IPS DF 19.7 (cell line): ENCODE data around the gene PSMG2.

Experiments used
- DNase-seq: peaks from one replicate; pipeline ENCODE4 v3.0.0-alpha.2; 2013; ENCODE audit warnings: low read depth, low spot score

Gene PSMG2, protein sequence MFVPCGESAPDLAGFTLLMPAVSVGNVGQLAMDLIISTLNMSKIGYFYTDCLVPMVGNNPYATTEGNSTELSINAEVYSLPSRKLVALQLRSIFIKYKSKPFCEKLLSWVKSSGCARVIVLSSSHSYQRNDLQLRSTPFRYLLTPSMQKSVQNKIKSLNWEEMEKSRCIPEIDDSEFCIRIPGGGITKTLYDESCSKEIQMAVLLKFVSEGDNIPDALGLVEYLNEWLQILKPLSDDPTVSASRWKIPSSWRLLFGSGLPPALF

DNA sequence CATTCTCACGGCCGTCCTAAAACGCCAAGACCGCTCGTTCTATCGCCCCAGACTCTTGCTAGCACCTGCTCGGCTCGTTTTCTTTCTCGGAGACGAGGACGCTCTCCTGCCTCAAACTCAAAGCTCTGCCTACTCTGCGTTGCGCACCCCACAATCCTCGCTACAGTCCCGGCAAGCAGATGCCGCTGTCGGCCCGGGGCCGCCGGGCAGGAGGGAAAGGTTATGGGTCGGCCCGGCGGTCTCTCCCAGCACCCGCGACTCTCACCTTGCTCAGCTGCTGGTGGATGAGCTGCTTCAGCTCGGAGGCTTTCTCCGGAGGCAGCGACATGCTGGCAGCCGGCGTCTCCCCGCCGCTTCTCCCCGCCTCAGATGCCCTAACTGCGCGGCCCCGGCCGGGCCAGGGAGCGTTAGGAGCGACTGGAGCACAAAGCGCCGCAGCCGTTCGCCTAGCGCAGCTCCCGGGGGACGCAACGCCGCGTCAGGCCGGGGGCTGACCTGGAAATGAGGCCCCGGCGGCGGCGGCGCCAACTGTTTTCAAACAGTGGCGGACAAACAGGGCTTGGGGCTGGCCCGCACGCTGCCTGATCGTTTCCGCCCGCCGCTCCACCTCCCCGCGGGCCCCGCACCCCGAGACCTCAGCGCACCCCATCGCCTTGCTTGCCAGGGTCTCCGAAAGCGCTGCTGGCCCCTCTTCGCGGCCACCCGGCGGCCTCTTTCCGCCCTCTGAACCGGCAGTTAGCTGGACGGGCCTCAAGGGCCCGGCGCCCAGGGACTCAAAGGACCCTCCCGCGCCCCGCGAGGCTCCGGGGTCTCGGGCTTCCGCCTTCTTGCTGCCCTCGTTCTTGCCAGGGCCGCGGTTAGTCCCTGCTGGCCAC is at the start of gene PSMG2, which contains the start of gene CEP76:
Gene PSMG2 (plus strand): TSS at position 822 of the 875 bp plus-strand sequence. CDS start 66 bp downstream, outside the sequence.
Gene CEP76 (minus strand): TSS at position 503 of the 875 bp plus-strand sequence. CDS start 175 bp downstream, at position 328.
- no peak for DNase-seq

DNA sequence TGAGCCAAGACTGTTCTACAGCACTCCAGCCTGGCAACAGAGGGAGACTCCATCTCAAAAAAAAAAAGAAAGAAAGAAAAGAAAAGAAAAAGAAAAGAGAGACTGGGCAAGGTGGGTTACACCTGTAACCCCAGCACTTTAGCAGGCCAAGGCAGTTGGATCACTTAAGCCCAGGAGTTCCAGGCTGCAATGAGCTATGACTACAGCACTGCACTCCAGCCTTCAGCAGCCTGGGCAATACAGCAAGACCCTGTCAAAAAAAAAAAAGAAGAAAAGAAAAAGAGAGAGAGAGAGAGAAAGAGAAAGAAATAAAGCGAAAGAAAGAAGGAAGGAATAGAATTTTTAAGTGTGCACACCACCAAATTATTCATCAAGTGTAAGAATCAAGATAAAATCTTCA is 47.9 kb upstream of the PSMG2 start:
- DNase-seq, result no peak

DNA sequence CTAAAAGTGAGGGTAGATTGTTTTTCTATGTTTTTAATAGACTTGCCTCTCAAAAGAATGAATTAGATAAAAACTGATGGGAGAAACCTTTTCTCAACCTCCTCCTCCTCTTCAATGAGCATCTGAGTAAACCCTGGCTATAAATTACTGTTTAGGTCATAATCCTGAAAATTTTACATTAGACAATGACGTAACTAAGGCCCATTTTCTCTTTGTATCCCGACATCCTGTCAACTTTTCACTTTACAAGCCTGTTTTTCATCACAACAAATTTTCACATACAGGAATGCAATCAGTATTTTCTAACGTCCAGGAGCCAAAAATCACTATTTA is 46.3 kb upstream of the PSMG2 start:
- DNase-seq, result no peak

DNA sequence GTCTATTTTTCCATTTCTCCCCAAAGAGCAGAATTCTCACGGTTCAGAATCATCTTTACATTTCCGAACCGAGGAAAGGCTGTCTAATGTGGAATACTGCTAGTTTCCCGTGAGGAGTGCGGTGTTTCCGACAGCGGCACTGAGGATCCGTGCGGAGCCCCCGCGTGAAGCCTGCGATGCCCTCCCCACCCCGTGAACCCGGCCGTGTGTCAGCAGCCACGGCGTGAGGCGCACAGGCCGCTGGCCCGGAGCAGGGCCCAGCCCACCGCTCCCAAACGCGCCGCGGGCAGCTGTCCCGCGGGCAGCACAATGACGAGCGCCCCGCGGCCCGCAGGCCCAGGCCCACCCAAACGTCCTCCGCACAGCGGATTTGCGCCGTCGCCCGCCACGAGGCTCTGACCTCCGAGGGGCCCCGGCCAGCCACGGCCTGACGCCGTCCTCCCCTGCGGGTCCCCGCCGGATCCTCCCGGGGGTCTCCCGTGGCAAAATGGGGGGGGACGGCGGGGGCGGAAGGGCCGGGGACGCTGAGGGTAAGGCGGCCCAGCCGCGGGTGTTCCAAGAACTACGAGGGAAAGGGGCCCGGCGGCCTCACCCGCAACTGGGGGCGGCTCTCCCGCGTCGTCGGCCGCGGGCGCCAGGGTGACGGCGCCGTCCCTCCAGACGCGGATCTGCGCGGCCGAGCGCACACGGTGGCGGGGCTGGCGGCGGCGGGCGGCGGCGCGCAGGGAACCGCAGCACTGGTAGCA is 45.7 kb upstream of the PSMG2 start:
- no peak for DNase-seq

DNA sequence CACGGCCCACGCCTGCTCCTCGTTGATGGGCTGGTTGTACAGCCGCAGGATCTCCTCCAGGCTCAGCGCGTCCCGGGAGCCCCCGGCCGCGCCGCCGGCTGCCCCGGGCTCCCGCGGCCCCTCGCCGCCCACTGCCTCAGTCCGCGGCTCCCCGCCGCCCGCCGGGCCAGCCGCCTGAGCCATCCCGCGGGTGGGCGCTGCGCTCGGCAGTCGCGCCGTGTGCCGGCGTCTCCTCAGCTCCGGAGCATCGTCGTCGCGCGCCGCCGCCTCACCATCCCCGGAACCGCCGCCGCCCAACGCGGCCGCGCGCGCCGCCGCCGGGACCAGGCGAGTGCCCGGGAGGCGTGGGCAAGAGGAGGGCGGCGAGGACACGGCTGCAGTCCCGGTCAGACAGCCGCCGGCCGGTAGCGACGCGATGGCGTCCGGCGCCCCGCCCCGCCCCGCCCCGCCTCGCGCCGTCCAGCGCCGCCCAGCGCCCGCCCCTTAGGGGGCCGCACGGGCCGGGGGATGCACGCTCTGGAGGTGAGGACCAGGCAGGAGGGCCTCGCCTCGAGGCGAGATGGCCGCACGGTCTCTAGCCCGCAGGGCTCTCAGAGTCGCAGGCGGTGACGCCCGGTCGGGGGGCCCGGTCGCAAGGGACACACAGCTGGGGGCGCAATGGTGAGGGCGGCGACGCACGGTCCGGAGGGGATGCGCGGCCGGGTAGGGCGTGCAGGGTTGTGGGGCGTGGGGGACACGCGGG is 45.0 kb upstream of the PSMG2 start, which contains the start of gene SPIRE1:
Gene SPIRE1 (minus strand): TSS at position 424 of the 742 bp plus-strand sequence. CDS start 241 bp downstream, at position 183.
- DNase-seq, result no peak

DNA sequence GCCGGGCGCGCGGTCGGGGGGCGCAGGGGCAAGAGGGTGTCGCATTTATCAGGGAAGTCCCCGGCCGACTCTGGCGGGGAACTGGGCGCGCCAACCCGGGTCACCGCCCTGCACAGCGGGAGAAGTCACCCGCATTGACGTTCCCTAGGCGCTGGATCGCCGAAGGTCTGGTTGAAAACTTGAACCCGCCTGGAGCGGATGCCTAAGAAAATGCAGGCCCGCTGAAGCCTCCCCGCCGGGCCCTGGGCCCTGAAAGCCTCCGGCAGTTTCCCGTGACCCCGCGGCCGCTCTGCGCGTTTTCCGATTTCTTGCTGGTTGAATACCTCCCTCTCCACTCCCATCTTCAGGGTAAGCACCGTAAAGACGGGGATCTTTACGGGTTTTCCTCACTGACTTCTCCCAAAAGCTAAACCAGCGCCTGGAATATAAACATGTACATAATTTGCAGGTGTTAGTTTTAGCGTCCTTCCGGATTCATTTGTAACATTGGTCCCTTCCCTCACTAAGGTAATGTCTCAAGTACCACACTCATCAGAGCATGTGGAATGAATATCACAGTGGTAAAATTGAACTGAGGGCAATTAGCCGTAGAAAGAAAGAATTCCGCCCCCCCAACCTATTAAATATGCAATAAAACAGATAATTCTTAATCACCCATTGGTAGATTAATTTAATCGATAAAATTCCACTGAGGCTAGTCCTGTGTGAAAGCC is 44.3 kb upstream of the PSMG2 start:
- DNase-seq, result no peak

DNA sequence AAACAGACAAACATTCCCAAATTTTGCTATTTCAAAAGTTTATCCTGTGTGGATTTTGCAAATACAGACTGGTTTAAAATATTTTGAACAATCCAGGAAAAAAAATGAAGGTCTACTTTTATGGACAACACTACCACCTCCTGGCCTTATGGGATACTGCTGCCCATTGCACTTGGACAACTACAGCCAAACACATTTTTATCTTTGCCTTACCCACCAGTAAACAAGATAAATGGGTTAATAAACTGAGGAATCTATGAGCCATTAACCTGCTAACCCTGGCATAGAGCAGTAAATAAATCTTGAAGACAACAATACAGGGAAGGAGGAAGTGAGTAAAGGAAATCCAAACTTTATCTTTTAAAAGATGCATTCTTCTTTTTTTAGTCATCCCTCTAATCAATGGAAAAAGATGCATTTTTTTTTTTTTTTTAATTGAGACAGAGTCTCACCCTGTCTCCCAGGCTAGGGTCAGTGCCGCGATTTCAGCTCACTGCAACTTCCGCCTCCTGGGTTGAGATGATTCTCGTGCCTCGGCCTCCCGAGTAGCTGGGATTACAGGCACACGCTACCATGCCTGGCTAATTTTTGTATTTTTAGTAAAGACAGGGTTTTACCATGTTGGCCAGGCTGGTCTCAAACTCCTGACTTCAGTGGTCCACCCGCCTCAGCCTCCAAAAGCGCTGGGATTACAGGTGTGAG is 42.8 kb upstream of the PSMG2 start:
- no peak for DNase-seq

DNA sequence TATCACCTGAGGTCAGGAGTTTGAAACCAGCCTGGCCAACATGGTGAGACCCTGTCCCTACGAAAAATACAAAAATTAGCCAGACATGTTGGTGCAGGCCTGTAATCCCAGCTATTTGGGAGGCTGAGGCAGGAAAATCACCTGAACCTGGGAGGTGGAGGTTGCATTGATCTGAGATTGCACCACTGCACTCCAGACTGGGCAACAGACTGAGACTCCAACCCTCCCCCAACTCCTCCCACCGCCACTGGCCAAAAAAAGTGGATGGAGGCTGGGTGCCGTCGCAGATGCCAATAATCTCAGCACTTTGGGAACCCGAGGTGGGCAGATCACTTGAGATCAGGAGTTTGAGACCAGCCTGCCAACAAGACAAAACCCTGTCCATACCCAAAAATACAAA is 34.8 kb upstream of the PSMG2 start:
- no peak for DNase-seq

DNA sequence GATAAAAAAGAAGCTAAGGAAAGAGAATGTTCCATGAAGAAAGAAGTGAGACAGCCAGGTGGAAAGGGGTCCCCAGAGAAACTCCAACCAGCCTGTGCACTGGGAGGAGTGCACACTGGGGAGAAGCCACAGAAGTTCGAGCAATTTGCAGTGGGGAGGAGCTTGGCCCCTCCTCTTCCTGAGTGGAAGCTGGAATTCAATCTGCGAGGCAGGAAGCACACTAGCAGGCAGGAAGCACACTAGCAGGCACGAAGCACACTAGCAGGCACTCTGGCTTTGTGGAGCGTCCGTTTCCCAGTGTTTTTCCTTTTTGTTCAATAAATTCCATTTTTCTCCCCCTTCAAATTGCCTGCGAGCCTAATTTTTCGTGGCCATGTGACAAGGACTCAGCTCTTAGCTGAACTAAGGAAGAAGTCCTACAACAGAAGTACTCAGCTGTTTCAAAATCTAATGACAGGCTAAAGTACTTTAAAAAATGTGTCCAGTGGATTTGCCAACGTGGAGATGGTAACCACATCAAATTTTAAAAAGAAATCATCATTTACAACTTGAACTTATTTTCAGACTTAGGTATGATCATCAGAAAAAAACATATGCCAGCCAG is 23.6 kb upstream of the PSMG2 start:
- DNase-seq, result no peak

DNA sequence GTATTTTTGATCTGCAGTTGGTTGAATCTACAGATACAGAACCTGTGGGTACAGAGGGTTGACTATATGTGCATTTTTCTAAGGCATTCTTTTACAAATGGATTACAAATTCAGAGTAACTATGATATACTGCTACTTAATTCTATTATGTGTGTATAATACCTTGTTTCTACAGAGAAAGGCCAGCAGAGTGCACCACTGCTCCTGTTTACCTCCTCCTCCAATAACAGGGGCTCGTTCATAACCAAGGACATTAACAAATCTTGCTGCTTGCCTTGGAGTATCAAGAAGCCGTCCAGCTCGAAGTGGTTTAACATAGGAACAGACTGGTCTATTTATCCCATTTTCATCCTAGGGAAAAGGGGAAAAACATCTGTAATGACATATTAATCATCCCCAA is 16.7 kb upstream of the PSMG2 start:
- DNase-seq, result no peak

DNA sequence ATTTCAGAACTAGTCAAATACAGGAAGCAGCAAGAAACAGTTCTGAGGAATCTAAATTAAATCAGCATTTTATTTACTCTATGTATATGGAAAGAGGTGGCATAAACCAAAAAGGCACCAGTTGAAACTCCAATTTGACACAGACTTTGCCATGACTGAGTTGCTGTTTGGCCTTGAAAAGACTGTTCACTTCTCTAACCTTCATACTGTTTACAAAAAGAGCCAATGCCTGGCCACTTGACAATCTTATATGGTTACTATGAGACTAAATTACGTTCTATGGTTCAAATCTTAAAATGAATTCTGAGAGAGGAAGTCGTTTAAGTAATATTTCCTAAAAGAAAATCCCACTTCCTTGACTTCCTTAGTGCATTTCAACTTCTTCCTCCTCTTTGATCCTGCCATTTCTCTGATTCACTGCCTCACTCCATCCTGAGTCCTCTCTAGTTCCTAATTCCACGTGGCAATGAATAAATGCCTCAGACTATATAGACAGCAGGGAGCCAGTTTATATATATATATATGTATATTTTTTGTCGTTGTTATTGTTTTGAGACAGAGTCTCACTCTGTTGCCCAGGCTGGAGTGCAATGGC is 13.5 kb upstream of the PSMG2 start:
- no peak for DNase-seq

DNA sequence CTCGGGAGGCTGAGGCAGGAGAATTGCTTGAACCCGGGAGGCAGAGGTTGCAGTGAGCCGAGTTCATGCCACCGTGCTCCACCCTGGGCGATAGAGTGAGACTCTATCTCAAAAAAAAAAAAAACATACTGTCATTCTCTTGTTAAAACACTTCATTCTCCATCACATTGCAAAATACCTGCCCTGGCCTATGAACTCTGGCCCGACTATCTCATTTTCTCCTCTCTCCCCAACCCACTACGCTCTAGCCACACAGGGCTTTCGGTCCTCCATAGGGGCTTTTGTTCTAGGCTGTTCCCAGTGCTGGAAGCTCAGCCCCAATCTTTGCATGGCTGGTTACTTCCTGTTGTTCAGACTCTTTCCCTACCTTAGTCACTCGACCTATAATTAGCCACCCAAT is 10.6 kb upstream of the PSMG2 start:
- DNase-seq, result no peak

DNA sequence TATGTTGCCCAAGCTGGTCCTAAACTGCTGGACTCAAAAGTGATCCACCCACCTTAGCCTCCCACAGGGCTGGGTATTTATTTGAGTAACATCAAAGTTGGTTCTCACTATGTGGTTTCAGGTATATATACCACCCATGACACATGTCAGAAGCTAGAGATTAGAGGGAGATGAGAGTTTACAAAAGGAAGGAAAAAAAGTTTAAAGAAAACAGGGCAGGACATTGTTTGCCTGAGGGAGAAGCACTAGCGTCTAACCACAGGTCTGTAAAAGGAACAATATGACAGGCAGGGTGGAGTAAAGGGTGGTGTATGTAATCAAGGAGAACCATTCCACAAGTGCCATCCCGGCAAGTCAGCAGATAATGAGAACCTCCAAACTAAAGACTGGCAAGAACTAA is 8.8 kb upstream of the PSMG2 start:
- no peak for DNase-seq

DNA sequence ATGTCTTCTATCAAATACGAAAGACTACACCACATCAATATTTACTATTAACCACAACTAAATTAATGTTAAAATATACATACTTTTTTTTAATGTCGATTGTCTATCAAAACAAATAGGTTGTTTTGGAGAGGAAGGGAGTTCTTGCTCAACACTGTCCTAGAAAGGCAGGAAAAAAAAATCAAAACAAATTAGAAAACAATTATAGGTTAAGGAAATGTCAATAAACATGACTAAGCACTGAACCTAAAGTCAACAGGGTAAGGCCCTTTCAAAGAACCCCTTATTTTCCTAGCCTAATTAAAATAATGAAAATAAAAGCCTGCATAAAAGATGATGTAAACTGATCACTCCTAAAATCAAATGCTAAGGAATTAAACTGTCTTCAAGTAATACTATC is 3.1 kb upstream of the PSMG2 start:
- no peak for DNase-seq

DNA sequence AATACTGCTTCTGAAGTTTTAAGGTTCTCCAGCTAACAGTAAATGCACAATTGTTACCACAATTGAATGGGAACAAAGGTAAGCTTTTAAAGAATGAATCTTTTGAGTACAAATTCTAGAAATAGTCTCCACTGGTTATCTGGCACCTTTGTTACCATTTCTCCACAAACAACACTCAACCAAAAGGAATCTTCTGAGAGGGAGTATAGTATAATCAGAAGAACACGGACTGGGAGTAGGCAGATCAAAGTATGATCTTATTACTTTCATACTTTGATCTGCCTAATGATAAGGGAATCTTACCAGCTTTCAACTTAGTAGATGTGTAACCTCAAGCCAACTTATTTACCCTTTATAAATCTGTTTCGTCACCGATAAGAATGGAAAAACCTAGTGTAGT is 1.7 kb upstream of the PSMG2 start:
- no peak for DNase-seq

DNA sequence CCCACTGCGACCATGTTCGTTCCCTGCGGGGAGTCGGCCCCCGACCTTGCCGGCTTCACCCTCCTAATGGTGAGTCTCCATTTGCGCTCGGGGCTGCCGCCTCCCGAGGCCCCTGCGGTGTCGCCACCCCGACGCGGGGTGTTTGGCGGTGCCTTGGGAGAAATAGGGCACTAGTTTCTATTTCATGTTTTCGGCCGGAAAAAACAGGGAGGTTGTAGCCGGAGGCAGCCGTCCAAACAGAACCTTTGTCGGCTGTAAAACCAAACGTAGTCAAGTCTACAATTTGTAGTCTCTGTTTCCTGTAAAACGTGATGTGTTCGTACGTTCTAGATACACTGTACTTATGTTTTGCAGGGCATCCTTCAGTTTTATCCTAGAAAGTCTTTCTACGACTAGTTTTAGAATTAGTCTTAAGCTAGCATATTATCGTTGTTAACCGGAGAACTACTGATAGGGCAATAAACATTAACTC is 290 bp downstream of the PSMG2 start:
- DNase-seq, result no peak

DNA sequence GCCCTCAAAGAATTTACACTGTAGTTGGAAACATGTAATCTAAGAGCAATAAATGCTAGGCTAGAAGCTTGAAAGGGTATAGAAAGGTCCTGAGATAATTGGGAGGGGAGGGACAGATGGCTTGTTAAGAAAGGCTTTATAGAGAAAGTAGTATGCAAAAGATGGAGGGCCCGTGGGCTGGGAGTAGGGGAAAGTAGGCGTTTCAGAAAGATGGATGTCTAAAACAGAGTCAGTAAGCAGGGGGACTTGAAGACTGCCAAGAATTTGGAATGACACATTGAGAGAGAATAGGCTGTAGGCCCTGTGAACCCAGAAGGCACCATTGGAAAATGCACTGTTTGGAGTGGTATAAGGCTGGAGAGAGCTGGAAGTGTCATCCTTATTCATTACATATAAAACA is 822 bp downstream of the PSMG2 start:
- no peak for DNase-seq

DNA sequence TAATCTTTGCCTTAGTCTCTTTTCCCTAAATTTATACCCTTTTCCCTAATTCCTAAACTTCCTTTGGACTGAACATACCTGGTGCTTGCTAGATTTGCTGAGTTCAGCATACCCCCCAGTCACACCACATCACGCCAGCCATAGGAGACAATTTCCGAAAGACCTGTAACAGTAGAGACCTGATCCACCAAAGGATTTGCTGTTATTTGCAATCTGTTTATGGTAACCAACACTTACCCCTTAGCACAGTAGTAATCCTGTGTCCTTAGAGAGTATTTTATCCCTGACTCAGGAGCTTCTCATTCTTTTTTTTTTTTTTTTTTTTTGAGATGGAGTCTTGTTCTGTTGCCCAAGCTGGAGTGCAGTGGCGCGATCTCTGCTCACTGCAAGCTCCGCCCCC is 8.6 kb downstream of the PSMG2 start:
- DNase-seq, result no peak
